SU-DHL-6 (cell line): ENCODE data around the gene MSH3.
"Not testable (repeated sequence)": the region's sequence is repeated elsewhere in the genome, so short reads cannot be mapped to it uniquely, and the experiment has no call there.

Source experiments
- H2AFZ ChIP-seq: fragments of 200-600 bp; sonication (generic); 2 replicates; pipeline ENCODE4 v1.6.1; 2014; ENCODE audit warnings: low read depth, mild to moderate bottlenecking, moderate library complexity, mixed read lengths, antibody characterized with exemption, low read length; ENCODE audit not compliant: severe bottlenecking
- H3F3A ChIP-seq: fragments of 200-600 bp; shearing (Covaris generic); 2 replicates; pipeline ENCODE4 v1.6.0; 2016; ENCODE audit warnings: antibody characterized with exemption, mild to moderate bottlenecking; ENCODE audit not compliant: insufficient read depth
- H3K27ac ChIP-seq: fragments of 200-600 bp; sonication (generic); 2 replicates; pipeline ENCODE4 v1.5.1; 2016; ENCODE audit warnings: low read depth, mild to moderate bottlenecking, low read length, moderate library complexity, mixed read lengths
- H3K27me3 ChIP-seq: fragments of 200-600 bp; sonication (generic), shearing (Covaris generic); 2 replicates; pipeline ENCODE4 v1.6.0; 2014; ENCODE audit warnings: mild to moderate bottlenecking, low read length
- H3K36me3 ChIP-seq: fragments of 200-600 bp; sonication (generic); 2 replicates; pipeline ENCODE4 v1.6.1; 2014; ENCODE audit warnings: mild to moderate bottlenecking, low read length, mixed read lengths
- H3K4me2 ChIP-seq: fragments of 300-600, 200-600 bp; shearing (Covaris generic), sonication (generic); 2 replicates; pipeline ENCODE4 v1.6.0; 2014; ENCODE audit warnings: low read length, low read depth, mild to moderate bottlenecking; ENCODE audit not compliant: poor library complexity, severe bottlenecking
- H3K4me3 ChIP-seq: fragments of 200-600 bp; sonication (generic); 2 replicates; pipeline ENCODE4 v1.5.1; 2014; ENCODE audit warnings: antibody characterized with exemption, low read length, mild to moderate bottlenecking, mixed read lengths; ENCODE audit not compliant: insufficient read depth, poor library complexity, severe bottlenecking
- H3K79me2 ChIP-seq: fragments of 200-600 bp; sonication (generic); 2 replicates; pipeline ENCODE4 v1.6.1; 2014; ENCODE audit warnings: mild to moderate bottlenecking, low read length, moderate library complexity; ENCODE audit not compliant: insufficient read depth
- H3K9ac ChIP-seq: fragments of 200-600 bp; sonication (generic); 2 replicates; pipeline ENCODE4 v1.7.0; 2014; ENCODE audit warnings: mild to moderate bottlenecking, low read length
- H3K9me2 ChIP-seq: fragments of 200-600 bp; sonication (generic); replicated peaks from 2 replicates; pipeline ENCODE4 v1.6.1; 2014; ENCODE audit warnings: low read length; ENCODE audit not compliant: insufficient read depth
- H3K9me3 ChIP-seq: fragments of 200-600 bp; sonication (generic); 2 replicates; pipeline ENCODE4 v1.6.1; 2014; ENCODE audit warnings: low read length, mixed read lengths; ENCODE audit not compliant: insufficient read depth
- H4K20me1 ChIP-seq: fragments of 200-600 bp; sonication (generic); 2 replicates; pipeline ENCODE4 v1.6.1; 2014; ENCODE audit warnings: low read depth, mild to moderate bottlenecking, antibody characterized with exemption, low read length, moderate library complexity, mixed read lengths
- CTCF ChIP-seq: fragments of 200-600 bp; sonication (generic); IDR thresholded peaks from one replicate; pipeline ENCODE4 v1.5.1; 2017; ENCODE audit warnings: antibody characterized with exemption, mild to moderate bottlenecking, low read length, moderate library complexity; ENCODE audit not compliant: insufficient read depth, poor library complexity, severe bottlenecking
- EZH2phosphoT487 ChIP-seq: fragments of 200-600 bp; sonication (generic), shearing (Covaris generic); conservative IDR thresholded peaks from 2 replicates; pipeline ENCODE4 v1.6.1; 2018; ENCODE audit warnings: mild to moderate bottlenecking, antibody characterized with exemption, low read length, moderate library complexity, mixed read lengths

MSH3 gene

GRCh38 chr5:80894083-80894482, 239.6 kb downstream of the MSH3 start:
- no peak overlapping the region for H3K27ac ChIP-seq
- no peaks in the 10 kb centered on the region for H3K36me3 ChIP-seq
- no peaks in the 10 kb centered on the region for H3F3A ChIP-seq
- H3K9me2 ChIP-seq = no peaks in the 10 kb centered on the region
- H3K27me3 ChIP-seq = no peaks in the 10 kb centered on the region
- no peak overlapping the region for H3K9ac ChIP-seq
- no peak overlapping the region for H2AFZ ChIP-seq
- no peaks in the 10 kb centered on the region for H3K79me2 ChIP-seq
- H3K4me2 ChIP-seq = no peak overlapping the region
- H3K9me3 ChIP-seq = no peaks in the 10 kb centered on the region
- TF ChIP-seq EZH2phosphoT487 (no peak), CTCF (no peak)
- no peak overlapping the region for H3K4me3 ChIP-seq
- H4K20me1 ChIP-seq = no peaks in the 10 kb centered on the region

GRCh38 chr5:80895523-80895922, 241.1 kb downstream of the MSH3 start:
- no peaks in the 10 kb centered on the region for H3K27me3 ChIP-seq
- no peak for TF ChIP-seq EZH2phosphoT487
- TF ChIP-seq CTCF = no peak
- no peak overlapping the region for H3K4me3 ChIP-seq
- H4K20me1 ChIP-seq = no peaks in the 10 kb centered on the region
- H3K4me2 ChIP-seq = no peak overlapping the region
- no peak overlapping the region for H3K27ac ChIP-seq
- no peaks in the 10 kb centered on the region for H3K9me2 ChIP-seq
- H3F3A ChIP-seq = no peaks in the 10 kb centered on the region
- H2AFZ ChIP-seq = no peak overlapping the region
- H3K79me2 ChIP-seq = no peaks in the 10 kb centered on the region
- no peaks in the 10 kb centered on the region for H3K36me3 ChIP-seq
- H3K9me3 ChIP-seq = no peaks in the 10 kb centered on the region
- no peak overlapping the region for H3K9ac ChIP-seq

GRCh38 chr5:80902624-80903023, 248.2 kb downstream of the MSH3 start:
- H3K4me2 ChIP-seq, H3K9me3 ChIP-seq, H3K27ac ChIP-seq, H3K4me3 ChIP-seq, H3K9me2 ChIP-seq, H3K79me2 ChIP-seq, H2AFZ ChIP-seq, H4K20me1 ChIP-seq, H3K9ac ChIP-seq, H3K36me3 ChIP-seq, H3K27me3 ChIP-seq, H3F3A ChIP-seq: not testable (repeated sequence)

- Histone ChIP-seq H3K4me2 (no peak overlapping the region), H3K36me3 (no peaks in the 10 kb centered on the region), H2AFZ (no peak overlapping the region), H4K20me1 (no peaks in the 10 kb centered on the region), H3K9me3 (0 out of 2 replicates have a peak, but pooled peaks cover 6% of the 10 kb centered on the region), H3K9me2 (no peaks in the 10 kb centered on the region), H3F3A (no peaks in the 10 kb centered on the region), H3K79me2 (no peaks in the 10 kb centered on the region), H3K9ac (no peak overlapping the region), H3K27ac (no peak overlapping the region), H3K4me3 (no peak overlapping the region), H3K27me3 (no peaks in the 10 kb centered on the region)
- no peak for TF ChIP-seq EZH2phosphoT487
- TF ChIP-seq CTCF = no peak
These were observed 250.2 kb downstream of the MSH3 start for GRCh38 chr5:80904533-80905187.
